ENCODE measurements around the gene MIPOL1. TPM values are rescaled to one million over a fixed set of nuclear protein-coding genes. Genes with fewer than 3 reads are reported as not detected.

The MIPOL1 gene
- total and polyA plus RNA-seq, 9 of the 15 experiments (the other 6 are each of a cell fraction or from before 2014, with no cell fraction given) = 6.7 to 21.9 (median 12.4) TPM

- TF ChIP-seq MGA (IDR thresholded peaks at IDR 0.05) (no peak), ZBTB11 (CRISPR knock-in tag; IDR thresholded peaks at IDR 0.05) (no peak), E2F6 (IDR thresholded peaks at IDR 0.05; ENCODE audit: borderline replicate concordance in 1 of 2, extremely low read depth in 1 of 2, insufficient read depth in 1 of 2, insufficient read length in 1 of 2, low read depth in 1 of 2, low read length in 1 of 2, poor library complexity in 1 of 2, severe bottlenecking in 1 of 2) (no peak), KAT8 (IDR thresholded peaks at IDR 0.05; ENCODE audit: low read depth) (no peak), TBL1XR1 (IDR thresholded peaks at IDR 0.05; ENCODE audit: low read length in 2 of 2) (no peak)
These were observed 392.8 kb downstream of the MIPOL1 start (continued) for GRCh38 chr14:37590428-37591139.

Data from K562 (cell line).